SU-DHL-6 (cell line): Measurements from ENCODE around the gene CORO6.

Experiments used
- EZH2phosphoT487 ChIP-seq: fragments of 200-600 bp; sonication (generic), shearing (Covaris generic); conservative IDR thresholded peaks from 2 replicates; pipeline ENCODE4 v1.6.1; 2018; ENCODE audit warnings: mild to moderate bottlenecking, antibody characterized with exemption, low read length, moderate library complexity, mixed read lengths
- TF ChIP-seq, protein P1 (sequence below): fragments of 200-600 bp; sonication (generic); IDR thresholded peaks from one replicate; pipeline ENCODE4 v1.5.1; 2017; ENCODE audit warnings: antibody characterized with exemption, mild to moderate bottlenecking, low read length, moderate library complexity; ENCODE audit not compliant: insufficient read depth, poor library complexity, severe bottlenecking

DNA sequence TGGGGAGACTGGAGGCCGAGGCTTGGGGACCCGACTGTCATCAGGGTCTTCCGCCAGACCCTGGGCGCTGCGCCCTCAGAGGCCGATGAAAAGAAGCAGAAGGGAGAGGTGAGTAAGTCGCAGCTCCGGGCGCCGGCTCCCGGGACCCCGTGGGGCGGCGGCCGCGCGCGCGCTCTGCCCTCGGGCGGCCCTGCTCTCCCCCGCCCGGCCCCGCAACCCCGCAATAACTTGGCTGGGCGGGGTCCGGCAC, 55.5 kb downstream of the CORO6 start:
- TF ChIP-seq, protein P1, sequence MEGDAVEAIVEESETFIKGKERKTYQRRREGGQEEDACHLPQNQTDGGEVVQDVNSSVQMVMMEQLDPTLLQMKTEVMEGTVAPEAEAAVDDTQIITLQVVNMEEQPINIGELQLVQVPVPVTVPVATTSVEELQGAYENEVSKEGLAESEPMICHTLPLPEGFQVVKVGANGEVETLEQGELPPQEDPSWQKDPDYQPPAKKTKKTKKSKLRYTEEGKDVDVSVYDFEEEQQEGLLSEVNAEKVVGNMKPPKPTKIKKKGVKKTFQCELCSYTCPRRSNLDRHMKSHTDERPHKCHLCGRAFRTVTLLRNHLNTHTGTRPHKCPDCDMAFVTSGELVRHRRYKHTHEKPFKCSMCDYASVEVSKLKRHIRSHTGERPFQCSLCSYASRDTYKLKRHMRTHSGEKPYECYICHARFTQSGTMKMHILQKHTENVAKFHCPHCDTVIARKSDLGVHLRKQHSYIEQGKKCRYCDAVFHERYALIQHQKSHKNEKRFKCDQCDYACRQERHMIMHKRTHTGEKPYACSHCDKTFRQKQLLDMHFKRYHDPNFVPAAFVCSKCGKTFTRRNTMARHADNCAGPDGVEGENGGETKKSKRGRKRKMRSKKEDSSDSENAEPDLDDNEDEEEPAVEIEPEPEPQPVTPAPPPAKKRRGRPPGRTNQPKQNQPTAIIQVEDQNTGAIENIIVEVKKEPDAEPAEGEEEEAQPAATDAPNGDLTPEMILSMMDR = no peak
- no peak for TF ChIP-seq EZH2phosphoT487
